Activated CD4-positive, alpha-beta T cell treated with anti-CD3 and anti-CD28 coated beads, Interleukin-2, amount 10 ng/mL, durations not matched to agents 24 days and 14 days (primary cell): Measurements from ENCODE around the gene CYP2W1. TPM values are rescaled to one million over a fixed set of nuclear protein-coding genes. Genes with fewer than 3 reads are reported as not detected.
"Not testable (repeated sequence)": the region's sequence is repeated elsewhere in the genome, so short reads cannot be mapped to it uniquely, and the experiment has no call there.

Experiments used
- DNase-seq: peaks from one replicate; pipeline ENCODE4 v3.0.0; 2022
- H3K27ac Mint-ChIP-seq: one replicate; pipeline ENCODE4 v1.8.0; 2022; ENCODE audit warnings: mild to moderate bottlenecking, mixed read lengths
- H3K27me3 Mint-ChIP-seq: one replicate; pipeline ENCODE4 v1.8.0; 2022; ENCODE audit warnings: mixed read lengths
- H3K36me3 Mint-ChIP-seq: one replicate; pipeline ENCODE4 v1.8.0; 2022; ENCODE audit warnings: low read depth, mild to moderate bottlenecking, mixed read lengths
- H3K4me1 Mint-ChIP-seq: one replicate; pipeline ENCODE4 v1.8.0; 2021; ENCODE audit warnings: mixed read lengths
- H3K4me3 Mint-ChIP-seq: one replicate; pipeline ENCODE4 v1.8.0; 2022; ENCODE audit warnings: mild to moderate bottlenecking, moderate library complexity, mixed read lengths
- H3K9me3 Mint-ChIP-seq: one replicate; pipeline ENCODE4 v1.8.0; 2021; ENCODE audit warnings: mixed read lengths
- intact Hi-C: fragments of 100-400 bp; cut with micrococcal nuclease; formaldehyde crosslinking; loops from one replicate; pipeline ENCODE4 v1.15.1; 2023
- total RNA-seq: library from RNA; stranded (reverse); gene quantifications from 2 replicates; pipeline ENCODE4 v1.2.3, GENCODE V29; 2022

CYP2W1 gene
- not detected in 2 replicates for total RNA-seq

GRCh38 chr7:983004-983615 is at the start of gene CYP2W1:
CYP2W1 (plus strand) TSS chr7:983181; CDS start chr7:983212, 31 bp downstream.
- DNase-seq, result no peak
- H3K4me3 Mint-ChIP-seq, result no peak within 1 kb of the TSS
- intact Hi-C loops, result no loop called here
- no peaks in the 10 kb centered on the region for H3K36me3 Mint-ChIP-seq
- no peaks in the 10 kb centered on the region for H3K27me3 Mint-ChIP-seq
- no peaks in the 10 kb centered on the region for H3K9me3 Mint-ChIP-seq
- no peaks in the 10 kb centered on the region for H3K4me1 Mint-ChIP-seq
- no peak within 1 kb of the TSS for H3K27ac Mint-ChIP-seq

GRCh38 chr7:934469-935163 is 48.4 kb upstream of the CYP2W1 start:
- H3K27me3 Mint-ChIP-seq, result no peaks in the 10 kb centered on the region
- intact Hi-C loops, result no loop called here
- H3K9me3 Mint-ChIP-seq, result no peaks in the 10 kb centered on the region
- H3K4me3 Mint-ChIP-seq, result no peak overlapping the region
- no peak overlapping the region for H3K27ac Mint-ChIP-seq
- H3K36me3 Mint-ChIP-seq, result peaks cover 20% of the 10 kb centered on the region
- DNase-seq, result no peak
- H3K4me1 Mint-ChIP-seq, result peaks cover 14% of the 10 kb centered on the region

GRCh38 chr7:935164-935873 is 47.7 kb upstream of the CYP2W1 start:
- Mint-ChIP-seq H3K27me3 (no peaks in the 10 kb centered on the region), H3K9me3 (peaks cover 4% of the 10 kb centered on the region), H3K4me1 (peaks cover 9% of the 10 kb centered on the region), H3K4me3 (no peak overlapping the region), H3K27ac (no peak overlapping the region), H3K36me3 (peaks cover 22% of the 10 kb centered on the region)
- DNase-seq, result no peak
- intact Hi-C loops, result no loop called here

GRCh38 chr7:935874-936385 is 47.1 kb upstream of the CYP2W1 start:
- intact Hi-C loops, result no loop called here
- no peak overlapping the region for H3K4me3 Mint-ChIP-seq
- peak overlapping the region; percentile 87 for H3K27ac Mint-ChIP-seq
- DNase-seq, result no peak
- H3K36me3 Mint-ChIP-seq, result peaks cover 23% of the 10 kb centered on the region
- peaks cover 4% of the 10 kb centered on the region for H3K9me3 Mint-ChIP-seq
- H3K27me3 Mint-ChIP-seq, result no peaks in the 10 kb centered on the region
- H3K4me1 Mint-ChIP-seq, result peaks cover 13% of the 10 kb centered on the region

GRCh38 chr7:936386-937054 is 46.5 kb upstream of the CYP2W1 start:
- Mint-ChIP-seq H3K36me3 (peaks cover 23% of the 10 kb centered on the region), H3K27ac (peak overlapping the region; percentile 87), H3K4me1 (peaks cover 17% of the 10 kb centered on the region), H3K9me3 (peaks cover 7% of the 10 kb centered on the region), H3K4me3 (peak overlapping the region; percentile 17), H3K27me3 (no peaks in the 10 kb centered on the region)
- peak; percentile 74 for DNase-seq
- intact Hi-C loops, result no loop called here

GRCh38 chr7:937856-938484 is 45.0 kb upstream of the CYP2W1 start:
- no peak overlapping the region for H3K27ac Mint-ChIP-seq
- peaks cover 22% of the 10 kb centered on the region for H3K4me1 Mint-ChIP-seq
- H3K27me3 Mint-ChIP-seq, result peaks cover 2% of the 10 kb centered on the region
- intact Hi-C loops, result no loop called here
- no peak overlapping the region for H3K4me3 Mint-ChIP-seq
- peaks cover 7% of the 10 kb centered on the region for H3K9me3 Mint-ChIP-seq
- H3K36me3 Mint-ChIP-seq, result peaks cover 26% of the 10 kb centered on the region
- no peak for DNase-seq

GRCh38 chr7:938546-939185 is 44.3 kb upstream of the CYP2W1 start:
- Mint-ChIP-seq H3K36me3 (peaks cover 26% of the 10 kb centered on the region), H3K9me3 (peaks cover 7% of the 10 kb centered on the region), H3K4me3 (no peak overlapping the region), H3K4me1 (peaks cover 22% of the 10 kb centered on the region), H3K27ac (no peak overlapping the region), H3K27me3 (peaks cover 2% of the 10 kb centered on the region)
- no peak for DNase-seq
- intact Hi-C loops, result no loop called here

- H3K27ac Mint-ChIP-seq, result peak overlapping the region; percentile 25
Measured at GRCh38 chr7:939843-940242, 43.1 kb upstream of the CYP2W1 start.

GRCh38 chr7:940599-941408 is 42.2 kb upstream of the CYP2W1 start:
- no peak for DNase-seq
- H3K27ac Mint-ChIP-seq, result peak overlapping the region; percentile 92
- H3K4me1 Mint-ChIP-seq, result peaks cover 22% of the 10 kb centered on the region
- H3K36me3 Mint-ChIP-seq, result peaks cover 26% of the 10 kb centered on the region
- peaks cover 7% of the 10 kb centered on the region for H3K9me3 Mint-ChIP-seq
- H3K27me3 Mint-ChIP-seq, result peaks cover 2% of the 10 kb centered on the region
- intact Hi-C loops, result loop anchor here (1.0 kb wide), 1 partner anchor 18 kb away; no protein-coding TSS in a partner anchor
- H3K4me3 Mint-ChIP-seq, result peak overlapping the region; percentile 46

More at GRCh38 chr7:939843-940242, 43.1 kb upstream of the CYP2W1 start:
- Mint-ChIP-seq H3K36me3 (peaks cover 26% of the 10 kb centered on the region), H3K27me3 (peaks cover 2% of the 10 kb centered on the region), H3K9me3 (peaks cover 7% of the 10 kb centered on the region), H3K4me3 (no peak overlapping the region), H3K4me1 (peaks cover 22% of the 10 kb centered on the region)
- intact Hi-C loops, result no loop called here
- DNase-seq, result no peak

GRCh38 chr7:943793-944192 is 39.2 kb upstream of the CYP2W1 start:
- H3K9me3 Mint-ChIP-seq, H3K4me3 Mint-ChIP-seq, DNase-seq, intact Hi-C loops, H3K27ac Mint-ChIP-seq, H3K27me3 Mint-ChIP-seq: not testable (repeated sequence)
- H3K36me3 Mint-ChIP-seq, result peaks cover 18% of the 10 kb centered on the region
- peaks cover 17% of the 10 kb centered on the region for H3K4me1 Mint-ChIP-seq

GRCh38 chr7:944744-945143 is 38.2 kb upstream of the CYP2W1 start:
- no peak for DNase-seq
- peaks cover 16% of the 10 kb centered on the region for H3K36me3 Mint-ChIP-seq
- peaks cover 6% of the 10 kb centered on the region for H3K9me3 Mint-ChIP-seq
- intact Hi-C loops, result no loop called here
- H3K27me3 Mint-ChIP-seq, result peaks cover 2% of the 10 kb centered on the region
- H3K4me1 Mint-ChIP-seq, result peaks cover 17% of the 10 kb centered on the region
- no peak overlapping the region for H3K27ac Mint-ChIP-seq
- H3K4me3 Mint-ChIP-seq, result no peak overlapping the region

- Mint-ChIP-seq H3K9me3 (peaks cover 3% of the 10 kb centered on the region), H3K36me3 (peaks cover 12% of the 10 kb centered on the region), H3K27me3 (peaks cover 2% of the 10 kb centered on the region), H3K4me1 (peaks cover 17% of the 10 kb centered on the region), H3K27ac (no peak overlapping the region), H3K4me3 (no peak overlapping the region)
- intact Hi-C loops, result no loop called here
- no peak for DNase-seq
Measured at GRCh38 chr7:945147-945555, 37.8 kb upstream of the CYP2W1 start.
